ENCODE results near the gene PTPRE. TPM values are rescaled to one million over a fixed set of nuclear protein-coding genes. Genes with fewer than 3 reads are reported as not detected.

The PTPRE gene
- polyA plus RNA-seq, 10 donors: 4.4 to 9.5 (median 6.5) TPM

- no peak for DNase-seq
Observed at GRCh38 chr10:127951861-127952574, 45.1 kb downstream of the PTPRE start.

DNA sequence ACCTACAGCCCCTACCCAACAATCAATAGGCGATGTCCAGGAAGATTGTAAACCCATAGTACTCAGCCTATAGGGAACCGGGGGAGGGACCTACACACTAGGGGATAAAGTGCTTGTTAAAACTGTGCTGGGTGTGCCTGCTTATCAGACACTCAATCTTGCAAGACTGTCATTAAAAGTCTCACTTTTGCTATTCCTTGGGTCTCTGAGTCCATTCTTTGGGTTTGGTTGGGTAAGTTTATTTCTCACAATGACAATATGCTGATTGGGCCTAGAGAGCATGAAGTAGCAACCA, 45.6 kb downstream of the PTPRE start:
- DNase-seq: no peak

GRCh38 chr10:127952918-127953317, 46.0 kb downstream of the PTPRE start:
- DNase-seq: no peak

- DNase-seq: no peak
Observed at GRCh38 chr10:127953876-127954275, 47.0 kb downstream of the PTPRE start.

DNA sequence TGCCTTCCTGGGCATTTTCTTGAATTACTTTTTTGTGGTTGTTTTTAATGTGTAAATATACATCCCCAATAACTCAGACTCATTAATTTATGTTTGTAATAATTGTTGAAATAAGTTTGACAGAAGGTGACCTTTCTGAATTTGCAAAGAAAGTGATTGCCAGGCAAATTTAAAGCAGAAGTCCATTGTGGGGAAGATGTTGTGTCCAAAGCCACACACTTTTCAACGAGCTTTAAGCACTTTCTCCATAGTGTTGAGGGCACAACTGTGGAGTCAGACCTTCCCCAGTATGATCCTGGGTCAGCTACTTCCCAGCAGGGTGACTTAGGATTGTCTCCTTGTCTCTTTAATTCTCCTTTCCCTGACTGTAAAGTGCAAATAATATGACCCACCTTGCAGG, 52.5 kb downstream of the PTPRE start:
- no peak for DNase-seq

DNA sequence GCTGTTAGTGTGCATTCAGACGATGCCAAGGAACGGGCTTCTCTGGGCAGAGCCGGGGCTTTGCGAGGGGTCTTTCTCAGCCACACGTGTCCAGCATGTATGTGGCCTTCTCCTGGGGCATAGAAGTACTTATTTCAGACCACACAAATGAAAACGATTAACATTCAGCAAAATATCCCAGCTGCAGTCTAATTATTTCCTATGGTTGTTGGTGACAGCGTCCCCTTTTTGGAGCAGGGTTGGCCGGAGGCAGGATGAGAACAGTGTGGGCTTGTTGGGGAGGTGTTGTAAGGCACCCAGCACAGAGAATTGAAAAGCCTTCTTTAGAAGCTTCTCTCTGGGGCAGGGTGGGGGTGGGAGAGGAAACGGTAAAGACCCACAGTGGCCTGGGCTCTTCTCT, 54.2 kb downstream of the PTPRE start:
- DNase-seq: no peak

GRCh38 chr10:127962205-127962604, 55.3 kb downstream of the PTPRE start:
- no peak for DNase-seq

DNA sequence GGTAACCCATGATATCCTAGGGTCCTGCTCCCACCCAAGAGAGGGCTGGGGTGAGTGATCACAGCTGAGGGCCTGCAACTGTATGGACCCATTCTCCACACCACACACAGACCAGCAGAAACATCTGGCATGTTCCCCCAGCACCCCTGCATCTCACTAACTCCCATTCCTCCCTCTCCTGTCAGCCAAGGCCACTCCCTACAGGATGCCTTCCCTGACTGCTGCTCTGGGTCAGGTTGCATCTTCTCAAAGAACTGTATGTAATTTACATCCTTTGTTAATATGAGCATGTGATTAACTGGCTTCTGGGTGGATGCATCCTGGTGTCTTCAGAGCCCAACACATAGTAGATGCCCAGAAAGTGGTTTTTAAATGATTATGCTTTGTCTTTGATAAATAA, 56.2 kb downstream of the PTPRE start:
- DNase-seq: no peak

GRCh38 chr10:127964621-127965020, 57.7 kb downstream of the PTPRE start:
- no peak for DNase-seq

- no peak for DNase-seq
Observed at GRCh38 chr10:127966875-127967274, 60.0 kb downstream of the PTPRE start.

- no peak for DNase-seq
Observed at GRCh38 chr10:127968027-127968441, 61.1 kb downstream of the PTPRE start.

DNA sequence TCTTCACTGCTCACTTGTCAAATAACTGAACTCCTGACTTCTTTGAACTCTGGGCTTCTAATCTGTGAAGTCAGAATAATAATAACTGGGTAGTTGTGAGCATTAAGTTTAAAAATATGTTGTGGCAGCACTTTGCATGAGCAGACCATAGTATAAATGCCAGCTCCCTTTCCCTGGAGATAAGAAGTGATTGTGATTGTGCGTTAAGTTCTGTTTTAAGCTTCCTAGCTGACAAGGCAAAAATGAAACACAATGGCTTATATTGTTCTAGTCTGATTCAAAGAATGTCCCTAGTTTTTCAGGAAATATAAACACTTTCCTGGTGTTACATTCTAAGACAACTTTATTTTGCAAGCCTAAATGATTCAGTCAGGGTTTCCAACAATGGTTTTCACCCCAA, 61.8 kb downstream of the PTPRE start:
- DNase-seq: no peak

- DNase-seq: no peak
Observed at GRCh38 chr10:127971101-127971946, 64.4 kb downstream of the PTPRE start.

DNA sequence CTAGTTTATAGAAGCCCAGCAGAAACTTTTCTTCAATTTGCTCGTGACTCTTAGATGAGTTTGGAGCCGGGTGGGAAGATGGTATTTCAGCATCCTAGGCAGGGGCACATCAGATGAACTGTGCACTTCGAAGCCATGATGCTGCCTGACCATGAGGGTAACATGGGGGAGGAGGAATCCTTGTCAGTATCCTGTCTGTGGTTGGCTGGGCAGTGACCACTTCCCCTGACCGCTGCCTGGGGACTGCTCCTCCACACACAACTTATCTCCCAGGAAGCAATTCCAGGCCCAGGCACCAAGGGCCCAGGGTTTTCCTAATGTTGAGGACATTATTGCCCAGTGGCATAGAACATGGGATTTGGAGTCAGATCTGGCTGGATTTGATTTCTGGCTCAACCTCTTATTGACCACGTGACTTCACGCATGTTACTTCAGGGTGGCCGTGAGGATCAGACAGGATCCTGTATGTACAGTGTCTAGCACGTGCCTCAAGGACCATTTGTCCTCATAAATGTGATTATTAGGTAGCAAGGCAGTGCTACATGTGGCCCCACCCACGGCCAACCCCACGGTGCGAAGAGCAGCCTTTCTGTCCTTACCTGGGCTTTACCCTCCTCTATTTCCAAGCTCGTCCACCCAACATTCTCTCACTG, 65.2 kb downstream of the PTPRE start:
- DNase-seq: no peak

DNA sequence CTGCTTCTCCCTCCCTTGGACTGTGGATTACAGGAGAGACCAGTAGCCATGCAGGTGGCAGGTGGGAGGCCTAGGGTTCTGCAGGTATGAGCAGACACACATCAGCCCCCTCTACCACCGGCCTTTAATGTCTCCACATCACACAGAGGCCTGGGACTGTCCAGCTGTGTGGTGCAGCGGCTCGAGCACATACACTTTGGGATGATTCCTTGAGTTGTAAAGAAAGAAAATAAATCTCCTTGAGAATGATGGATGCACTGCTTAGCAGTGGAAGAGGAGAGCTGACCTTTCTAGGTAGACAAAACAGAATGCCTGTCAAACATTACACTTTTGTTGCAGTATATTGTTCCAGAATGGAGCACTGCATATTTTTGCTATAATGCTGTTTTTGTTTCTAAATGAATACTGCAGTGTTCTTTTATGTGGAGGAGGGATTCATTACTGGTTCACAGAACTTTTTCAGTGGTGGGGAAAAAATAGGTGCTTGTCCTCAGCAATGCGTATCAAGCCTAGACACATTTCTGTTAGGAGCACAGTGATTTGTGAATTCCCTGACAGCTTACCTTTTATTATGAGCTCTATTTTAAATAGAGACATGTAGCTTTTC, 66.0 kb downstream of the PTPRE start:
- DNase-seq: no peak

DNA sequence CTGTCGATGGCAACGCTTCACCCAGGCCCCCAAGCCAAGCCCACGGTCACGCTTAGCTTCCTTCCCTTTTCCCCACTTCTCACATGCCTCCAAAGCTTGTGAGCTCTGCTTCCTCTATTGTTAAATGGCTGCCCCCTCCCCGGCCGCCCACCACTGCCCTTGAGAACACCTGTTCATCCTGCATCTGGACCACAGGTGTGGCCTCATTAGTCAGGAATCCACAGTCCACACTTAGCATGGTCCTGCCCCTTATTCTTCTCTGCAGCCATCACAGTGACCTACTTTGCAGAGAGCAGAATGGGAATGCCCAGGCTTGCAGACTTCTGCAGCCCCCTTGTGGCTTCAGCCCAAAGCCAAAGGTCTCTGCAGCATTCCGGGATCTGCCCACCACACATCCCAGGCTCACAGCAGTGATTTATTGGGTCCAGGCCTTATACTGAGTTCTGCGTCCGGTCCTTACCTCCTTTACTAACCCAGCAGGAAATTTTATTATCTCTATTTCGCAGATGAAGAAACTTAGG, 66.9 kb downstream of the PTPRE start:
- peak in 1 of 3 donors; percentile 26 for DNase-seq

DNA sequence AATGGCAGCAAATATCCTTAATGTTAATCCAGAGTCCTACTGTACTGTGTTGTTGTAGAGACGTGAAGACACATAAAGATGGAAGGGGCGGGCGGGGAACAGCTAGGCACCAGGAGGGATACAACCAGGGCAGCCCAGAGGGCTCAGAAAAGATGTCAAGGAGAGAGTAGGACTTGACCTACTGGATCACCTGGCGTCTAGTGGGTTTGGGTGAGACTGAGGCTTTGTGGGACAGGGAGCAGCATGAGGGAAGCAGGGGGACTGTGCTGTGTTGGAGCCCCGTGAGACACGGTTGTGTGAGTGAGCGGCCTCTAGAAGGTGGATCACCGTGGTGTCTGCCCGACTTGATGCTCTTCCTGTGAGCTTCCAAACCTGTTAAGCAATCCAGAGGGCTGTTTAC, 68.0 kb downstream of the PTPRE start:
- DNase-seq: no peak

DNA sequence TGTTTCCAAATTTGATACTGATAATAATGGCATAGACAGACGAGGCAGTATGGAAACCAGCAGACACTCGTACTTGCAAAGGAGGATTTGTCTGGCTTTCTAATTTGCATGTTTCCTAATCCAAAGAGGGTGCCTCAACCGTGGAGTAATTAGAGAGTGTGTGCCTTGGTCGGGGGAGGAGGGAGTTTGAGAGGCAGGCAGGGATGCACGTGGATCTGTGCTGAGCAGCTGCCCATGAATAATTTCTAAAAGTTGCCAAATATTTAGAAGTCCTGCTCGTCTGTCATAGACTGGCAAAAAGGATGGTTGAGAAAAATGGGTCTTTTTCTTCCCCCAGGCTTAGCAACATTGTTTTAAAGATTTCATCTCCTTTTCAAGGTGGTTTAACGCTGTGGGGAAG, 69.4 kb downstream of the PTPRE start:
- DNase-seq: peak in 1 of 3 donors; percentile 34

GRCh38 chr10:127976701-127977356, 69.9 kb downstream of the PTPRE start:
- peak in 1 of 3 donors; percentile 37 for DNase-seq

- DNase-seq: peak; percentile 49 to 81 (median 63)
Observed at GRCh38 chr10:127977357-127978009, 70.6 kb downstream of the PTPRE start.

DNA sequence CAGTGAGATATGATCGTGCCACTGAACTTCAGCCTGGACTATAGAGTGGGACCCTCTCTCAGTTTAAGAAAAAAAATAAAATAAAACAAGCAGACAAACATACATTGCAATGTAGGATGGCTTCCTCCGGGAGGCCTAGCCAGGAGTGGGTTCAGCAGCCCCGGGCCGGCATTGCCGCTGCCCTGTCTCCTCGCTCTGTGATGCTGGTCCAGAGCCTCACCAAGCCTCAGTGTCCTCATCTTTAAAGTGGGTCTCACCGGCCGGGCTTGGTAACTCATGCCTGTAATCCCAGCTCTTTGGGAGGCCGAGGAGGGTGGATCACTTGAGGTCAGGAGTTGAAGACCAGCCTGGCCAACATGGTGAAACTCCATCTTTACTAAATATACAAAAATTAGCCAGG, 71.6 kb downstream of the PTPRE start:
- DNase-seq: no peak
